ENCODE measurements around the gene AKIRIN2.
A peak's percentile ranks its signal among the peaks of the same experiment; 100 is the strongest.
"Not testable (repeated sequence)": the region's sequence is repeated elsewhere in the genome, so short reads cannot be mapped to it uniquely, and the experiment has no call there.

Gene AKIRIN2

GRCh38 chr6:87718662-87719433 lies 16.8 kb upstream of the AKIRIN2 start:
- DNase-seq = no peak

- no peak for DNase-seq
These were observed 15.0 kb upstream of the AKIRIN2 start for GRCh38 chr6:87716928-87717614.

GRCh38 chr6:87714093-87714842 lies 12.2 kb upstream of the AKIRIN2 start:
- no peak for DNase-seq

- not testable (repeated sequence) for DNase-seq
These were observed 10.7 kb upstream of the AKIRIN2 start for GRCh38 chr6:87712713-87713112.

- DNase-seq = no peak
These were observed 8.1 kb upstream of the AKIRIN2 start for GRCh38 chr6:87710090-87710489.

- DNase-seq = not testable (repeated sequence)
These were observed 6.8 kb upstream of the AKIRIN2 start for GRCh38 chr6:87708581-87709427.

- no peak for DNase-seq
These were observed 4.3 kb upstream of the AKIRIN2 start for GRCh38 chr6:87706187-87706966.

- DNase-seq = no peak
These were observed 3.1 kb upstream of the AKIRIN2 start for GRCh38 chr6:87705070-87705691.

GRCh38 chr6:87703039-87703438 lies 1.0 kb upstream of the AKIRIN2 start:
- DNase-seq = not testable (repeated sequence)

- DNase-seq = no peak
These were observed 534 bp upstream of the AKIRIN2 start for GRCh38 chr6:87702589-87702945.

GRCh38 chr6:87701344-87701675 lies 723 bp downstream of the AKIRIN2 start:
- no peak for DNase-seq

GRCh38 chr6:87700397-87701343 lies 1.4 kb downstream of the AKIRIN2 start:
- peak in 1 of 2 experiments; percentile 24 for DNase-seq

GRCh38 chr6:87699576-87699975 lies 2.5 kb downstream of the AKIRIN2 start:
- DNase-seq = no peak

GRCh38 chr6:87698547-87699006 lies 3.5 kb downstream of the AKIRIN2 start:
- DNase-seq = no peak

GRCh38 chr6:87697581-87698546 lies 4.2 kb downstream of the AKIRIN2 start:
- DNase-seq = peak; percentile 30 to 72

- DNase-seq = not testable (repeated sequence)
These were observed 5.2 kb downstream of the AKIRIN2 start for GRCh38 chr6:87696817-87697216.

- DNase-seq = no peak
These were observed 9.9 kb downstream of the AKIRIN2 start for GRCh38 chr6:87692086-87692485.

GRCh38 chr6:87690441-87690840 lies 11.6 kb downstream of the AKIRIN2 start:
- DNase-seq = no peak

GRCh38 chr6:87687893-87688292 lies 14.1 kb downstream of the AKIRIN2 start:
- DNase-seq = not testable (repeated sequence)

Measured in NCI-H446 (cell line).